Vagina (tissue), 2 donors: ENCODE measurements around the gene CSMD2. TPM values are rescaled to one million over a fixed set of nuclear protein-coding genes. Genes with fewer than 3 reads are reported as not detected.

Experiments
- DNase-seq, 2 donors: peaks; one replicate each; pipeline ENCODE4 v3.0.0-alpha.2; 2017; ENCODE audit errors: extremely low spot score in 2 of 2
- H3K27ac ChIP-seq: fragments of 200-600 bp; sonication (generic); one replicate; pipeline ENCODE4 v1.5.1; 2019
- H3K27me3 ChIP-seq: fragments of 200-600 bp; sonication (generic); one replicate; pipeline ENCODE4 v1.5.1; 2019
- H3K36me3 ChIP-seq, 2 donors: fragments of 200-600 bp; sonication (generic); one replicate each; pipeline ENCODE4 v1.5.1; 2017 to 2019
- H3K4me1 ChIP-seq: fragments of 200-600 bp; sonication (generic); one replicate; pipeline ENCODE4 v1.5.1; 2019
- H3K4me3 ChIP-seq, 2 donors: fragments of 200-600 bp; sonication (generic); 1 replicate in 1 of 2; 2 replicates in 1 of 2; pipeline ENCODE4 v1.5.1; 2016 to 2019
- H3K9me3 ChIP-seq: fragments of 200-600 bp; sonication (generic); one replicate; pipeline ENCODE4 v1.5.1; 2019
- CTCF ChIP-seq, 3 experiments: fragments of 450-650 bp in 2 of 3; fragments of 200-600 bp in 1 of 3; sonication (generic) in 1 of 3; IDR thresholded peaks; one replicate each; pipeline ENCODE4 v1.5.1; 2017 to 2019; ENCODE audit warnings: antibody characterized with exemption in 3 of 3, mild to moderate bottlenecking in 2 of 3, moderate library complexity in 2 of 3
- POLR2A ChIP-seq, 2 donors: fragments of 450-650 bp; IDR thresholded peaks; one replicate each; pipeline ENCODE4 v1.6.1; 2017; ENCODE audit warnings: antibody characterized with exemption in 2 of 2, mild to moderate bottlenecking in 2 of 2, moderate library complexity in 2 of 2
- POLR2AphosphoS5 ChIP-seq, 2 donors: sonication (generic); formaldehyde crosslinking; IDR thresholded peaks; one replicate each; pipeline ENCODE4 v1.9.0; 2017; ENCODE audit warnings: antibody characterized with exemption in 2 of 2, mild to moderate bottlenecking in 2 of 2, low read depth in 1 of 2; ENCODE audit not compliant: insufficient read depth in 1 of 2
- intact Hi-C: fragments of 100-400 bp; cut with DNase I; formaldehyde crosslinking; loops from one replicate; pipeline ENCODE4 v1.15.1; 2023
- total RNA-seq: library from RNA; depleted of rRNA; stranded (reverse); fragments of >200 nt; gene quantifications from one replicate; pipeline ENCODE4 v1.2.3, GENCODE V29; 2016

Gene CSMD2
- total RNA-seq, 1 donor from 2014 or later, result 0.25 TPM

GRCh38 chr1:33660244-33660643, 504.8 kb downstream of the CSMD2 start:
- no peak for TF ChIP-seq POLR2A (IDR thresholded peaks at IDR 0.05)
- TF ChIP-seq POLR2AphosphoS5 (IDR thresholded peaks at IDR 0.05; ENCODE audit: insufficient read depth in 1 of 2, low read depth in 1 of 2), result no peak
- no peak for TF ChIP-seq CTCF (IDR thresholded peaks at IDR 0.05)
- Histone ChIP-seq H3K4me1 (no peaks in the 10 kb centered on the region), H3K27ac (no peak overlapping the region), H3K36me3 (no peaks in the 10 kb centered on the region), H3K4me3 (no peak overlapping the region), H3K9me3 (no peaks in the 10 kb centered on the region), H3K27me3 (no peaks in the 10 kb centered on the region)
- intact Hi-C loops, result no loop called here
- no peak for DNase-seq

- no peak overlapping the region for H3K27ac ChIP-seq
- no peak for DNase-seq
- no peaks in the 10 kb centered on the region for H3K27me3 ChIP-seq
- no peaks in the 10 kb centered on the region for H3K36me3 ChIP-seq
- H3K4me1 ChIP-seq, result no peaks in the 10 kb centered on the region
- no peak overlapping the region for H3K4me3 ChIP-seq
- intact Hi-C loops, result no loop called here
- no peaks in the 10 kb centered on the region for H3K9me3 ChIP-seq
- TF ChIP-seq CTCF (IDR thresholded peaks at IDR 0.05) (no peak), POLR2A (IDR thresholded peaks at IDR 0.05) (no peak), POLR2AphosphoS5 (IDR thresholded peaks at IDR 0.05; ENCODE audit: insufficient read depth in 1 of 2, low read depth in 1 of 2) (no peak)
These were observed 505.4 kb downstream of the CSMD2 start for GRCh38 chr1:33659641-33660040.

- H3K36me3 ChIP-seq, result no peaks in the 10 kb centered on the region
- H3K27me3 ChIP-seq, result no peaks in the 10 kb centered on the region
- no peaks in the 10 kb centered on the region for H3K4me1 ChIP-seq
- DNase-seq, result no peak
- H3K4me3 ChIP-seq, result no peak overlapping the region
- TF ChIP-seq POLR2A (IDR thresholded peaks at IDR 0.05) (no peak), POLR2AphosphoS5 (IDR thresholded peaks at IDR 0.05; ENCODE audit: insufficient read depth in 1 of 2, low read depth in 1 of 2) (no peak), CTCF (IDR thresholded peaks at IDR 0.05) (no peak)
- no peaks in the 10 kb centered on the region for H3K9me3 ChIP-seq
- intact Hi-C loops, result no loop called here
- H3K27ac ChIP-seq, result no peak overlapping the region
These were observed 507.2 kb downstream of the CSMD2 start for GRCh38 chr1:33657833-33658232.

- TF ChIP-seq POLR2A (IDR thresholded peaks at IDR 0.05) (no peak), CTCF (IDR thresholded peaks at IDR 0.05) (no peak), POLR2AphosphoS5 (IDR thresholded peaks at IDR 0.05; ENCODE audit: insufficient read depth in 1 of 2, low read depth in 1 of 2) (no peak)
- no peaks in the 10 kb centered on the region for H3K36me3 ChIP-seq
- intact Hi-C loops, result no loop called here
- no peaks in the 10 kb centered on the region for H3K27me3 ChIP-seq
- no peak overlapping the region for H3K4me3 ChIP-seq
- no peak for DNase-seq
- H3K9me3 ChIP-seq, result no peaks in the 10 kb centered on the region
- no peaks in the 10 kb centered on the region for H3K4me1 ChIP-seq
- no peak overlapping the region for H3K27ac ChIP-seq
These were observed 508.5 kb downstream of the CSMD2 start for GRCh38 chr1:33656467-33657005.

GRCh38 chr1:33655496-33655895, 509.5 kb downstream of the CSMD2 start:
- Histone ChIP-seq H3K27me3 (no peaks in the 10 kb centered on the region), H3K4me3 (no peak overlapping the region), H3K9me3 (no peaks in the 10 kb centered on the region), H3K36me3 (no peaks in the 10 kb centered on the region), H3K27ac (no peak overlapping the region), H3K4me1 (no peaks in the 10 kb centered on the region)
- peak; percentile 44 to 49 for DNase-seq
- no peak for TF ChIP-seq POLR2AphosphoS5 (IDR thresholded peaks at IDR 0.05; ENCODE audit: insufficient read depth in 1 of 2, low read depth in 1 of 2)
- intact Hi-C loops, result no loop called here
